Rectal smooth muscle tissue (tissue), 1 donor: ENCODE data around the gene CHST9.
"Not testable (repeated sequence)": the region's sequence is repeated elsewhere in the genome, so short reads cannot be mapped to it uniquely, and the experiment has no call there.

Experiments
- H3K27ac ChIP-seq: one replicate; pipeline ENCODE4 v1.7.0; 2013; ENCODE audit warnings: low read depth, low read length, inconsistent platforms
- H3K27me3 ChIP-seq: one replicate; pipeline ENCODE4 v1.7.0; 2013; ENCODE audit warnings: low read length; ENCODE audit not compliant: control insufficient read depth, insufficient read depth
- H3K36me3 ChIP-seq: one replicate; pipeline ENCODE4 v1.7.0; 2013; ENCODE audit warnings: low read length; ENCODE audit not compliant: control insufficient read depth, insufficient read depth
- H3K4me1 ChIP-seq: one replicate; pipeline ENCODE4 v1.7.0; 2013; ENCODE audit warnings: low read length; ENCODE audit not compliant: control insufficient read depth, insufficient read depth
- H3K4me3 ChIP-seq: one replicate; pipeline ENCODE4 v1.7.0; 2013; ENCODE audit warnings: low read length
- H3K9ac ChIP-seq: one replicate; pipeline ENCODE4 v1.7.0; 2013; ENCODE audit warnings: low read length

The CHST9 gene

DNA sequence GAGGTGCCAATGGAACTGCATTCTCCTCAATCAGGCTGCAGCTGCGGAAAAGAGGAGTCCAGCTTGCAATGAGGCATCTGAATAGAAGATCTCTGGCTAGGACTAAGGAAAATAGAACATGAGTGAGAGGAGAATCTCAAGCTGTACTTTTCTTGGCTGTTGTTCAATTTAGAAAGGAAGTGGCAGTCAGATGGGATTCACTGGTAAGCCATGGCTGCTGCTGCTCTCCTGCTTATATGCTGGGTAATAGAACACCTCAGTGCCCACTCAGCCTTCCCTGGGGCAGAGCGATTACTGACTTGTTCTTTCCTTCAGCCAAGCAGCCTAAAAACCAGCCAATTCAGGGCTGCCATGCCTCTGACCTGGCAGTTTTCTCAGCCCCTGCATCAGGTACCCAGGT lies 17.6 kb upstream of the CHST9 start:
- Histone ChIP-seq H3K4me1 (no peaks in the 10 kb centered on the region), H3K9ac (no peak overlapping the region), H3K27me3 (no peaks in the 10 kb centered on the region), H3K4me3 (no peak overlapping the region), H3K36me3 (no peaks in the 10 kb centered on the region), H3K27ac (no peak overlapping the region)

DNA sequence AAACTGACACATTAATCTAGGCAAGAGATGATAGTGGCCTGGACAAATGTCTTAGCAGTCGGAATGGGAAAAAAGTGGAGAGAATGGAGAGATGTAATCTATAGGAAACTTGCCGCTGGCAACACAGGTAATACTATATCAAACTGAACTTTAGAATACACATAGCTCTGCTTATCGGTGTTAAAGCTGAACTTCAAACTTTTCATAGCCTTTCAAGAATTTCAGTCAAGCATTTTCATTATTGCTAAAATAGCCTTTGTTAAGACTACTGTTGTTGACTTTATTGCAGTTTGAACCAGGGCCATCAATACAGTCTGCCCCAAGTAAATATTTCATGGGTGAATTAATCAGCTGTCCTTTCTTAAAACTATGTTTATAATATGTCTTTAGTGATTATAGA lies 12.9 kb upstream of the CHST9 start:
- H3K27me3 ChIP-seq, result no peaks in the 10 kb centered on the region
- no peak overlapping the region for H3K27ac ChIP-seq
- no peak overlapping the region for H3K4me3 ChIP-seq
- H3K36me3 ChIP-seq, result no peaks in the 10 kb centered on the region
- no peak overlapping the region for H3K9ac ChIP-seq
- no peaks in the 10 kb centered on the region for H3K4me1 ChIP-seq

DNA sequence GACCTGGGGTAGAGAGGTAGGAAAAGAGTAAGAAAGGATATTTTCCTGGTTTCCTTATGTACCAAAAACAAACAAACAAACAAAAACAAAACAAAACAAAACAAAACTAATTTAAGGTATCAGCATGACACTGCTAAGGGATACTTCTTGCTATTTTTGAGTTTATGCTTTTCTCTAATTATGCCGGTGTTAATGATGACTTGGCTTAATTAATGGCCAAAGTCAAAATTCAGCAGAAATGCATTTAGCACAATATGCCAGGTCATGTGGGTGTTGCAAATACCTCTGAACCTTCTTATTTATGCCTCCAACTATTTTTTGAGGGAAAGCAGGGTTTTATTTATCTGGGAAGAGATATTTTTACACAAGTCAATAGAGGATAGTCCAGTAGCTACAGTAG lies 3.2 kb upstream of the CHST9 start:
- H3K36me3 ChIP-seq, result no peaks in the 10 kb centered on the region
- H3K4me1 ChIP-seq, result no peaks in the 10 kb centered on the region
- H3K27ac ChIP-seq, result no peak overlapping the region
- no peak overlapping the region for H3K4me3 ChIP-seq
- no peaks in the 10 kb centered on the region for H3K27me3 ChIP-seq
- no peak overlapping the region for H3K9ac ChIP-seq

DNA sequence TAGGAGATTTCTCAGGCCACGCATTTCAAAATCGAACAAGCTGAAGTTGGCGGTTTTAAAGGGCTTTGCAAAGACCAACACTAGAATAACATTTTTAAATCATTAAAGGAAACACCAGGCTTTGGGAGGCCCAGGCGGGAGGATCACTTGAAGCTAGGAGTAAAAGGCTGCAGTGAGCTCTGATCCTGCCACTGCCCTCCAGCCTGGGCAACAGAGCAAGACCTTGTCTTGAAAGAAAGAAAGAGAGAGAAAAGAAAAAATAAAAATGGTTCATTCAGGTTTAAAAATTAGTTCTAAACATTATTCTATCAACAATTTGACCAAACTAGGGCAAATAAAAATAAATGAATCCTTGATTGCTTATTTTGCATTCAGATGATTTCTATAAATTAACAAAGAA lies 789 bp upstream of the CHST9 start:
- Histone ChIP-seq H3K4me1 (no peaks in the 10 kb centered on the region), H3K27ac (no peak overlapping the region), H3K36me3 (no peaks in the 10 kb centered on the region), H3K27me3 (no peaks in the 10 kb centered on the region), H3K9ac (no peak overlapping the region), H3K4me3 (no peak overlapping the region)

DNA sequence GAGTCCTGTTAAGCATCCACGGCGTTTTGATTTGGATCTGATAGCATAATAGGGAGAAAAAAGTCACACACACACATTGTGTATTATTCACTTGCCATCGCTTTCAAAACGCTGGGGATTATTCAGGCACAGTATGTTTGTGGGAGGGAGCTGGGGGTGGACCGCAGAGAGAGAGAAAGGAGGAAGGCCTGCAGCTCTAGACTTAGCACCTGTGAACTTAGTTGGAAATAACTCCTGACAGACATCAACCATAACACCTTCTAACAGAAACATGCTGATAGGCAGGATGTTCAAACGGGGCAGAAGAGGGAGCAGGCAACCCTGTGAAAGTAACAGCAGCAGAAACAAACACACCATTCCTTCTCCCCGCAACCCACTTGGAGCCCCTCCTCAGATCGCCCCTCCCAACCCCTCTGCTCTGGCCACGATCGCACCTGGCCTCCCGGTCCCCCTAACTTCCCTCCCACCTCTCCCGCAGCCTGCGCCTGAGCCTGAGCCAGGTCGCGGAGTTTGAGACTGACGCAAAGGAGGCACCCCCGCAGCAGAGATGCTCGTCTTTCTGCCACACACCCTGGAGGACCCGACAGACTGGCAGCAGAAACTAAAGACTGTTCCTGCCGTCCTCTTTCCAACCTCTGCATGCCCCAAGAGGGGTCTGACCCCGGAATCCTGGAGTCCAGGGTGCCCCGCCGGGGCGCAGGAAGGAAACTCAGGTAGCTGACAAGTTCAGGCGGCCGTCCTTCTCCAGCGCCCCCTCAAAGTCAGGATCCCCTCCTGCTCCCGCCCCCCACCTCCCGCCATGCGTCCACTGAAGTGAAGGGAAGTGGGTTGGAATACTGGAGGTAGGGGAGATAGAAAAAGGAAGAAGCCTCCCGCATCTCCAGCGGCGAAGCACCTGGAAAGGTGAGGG lies 738 bp downstream of the CHST9 start:
- no peak overlapping the region for H3K27ac ChIP-seq
- no peaks in the 10 kb centered on the region for H3K36me3 ChIP-seq
- peak overlapping the region; percentile 39 for H3K4me3 ChIP-seq

DNA sequence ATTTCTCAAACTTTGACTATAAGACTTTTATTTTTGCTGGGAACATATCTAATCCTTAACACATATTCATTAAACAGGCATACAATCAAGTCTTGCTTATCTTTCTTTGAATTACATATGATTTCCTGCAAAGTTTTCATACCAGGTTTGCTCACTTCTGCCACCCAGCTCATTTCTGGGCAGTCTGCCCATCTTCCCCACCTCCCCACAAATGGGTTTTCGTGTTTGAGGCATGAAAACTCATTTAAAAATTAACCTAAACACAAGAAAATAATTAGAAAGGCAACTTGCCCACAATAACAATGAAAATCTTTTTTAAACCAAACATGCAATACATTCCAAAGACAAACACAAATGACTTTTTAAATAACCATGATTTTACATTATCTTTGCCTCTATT lies 3.4 kb downstream of the CHST9 start:
- no peaks in the 10 kb centered on the region for H3K27me3 ChIP-seq
- no peak overlapping the region for H3K27ac ChIP-seq
- no peak overlapping the region for H3K9ac ChIP-seq
- H3K36me3 ChIP-seq, result no peaks in the 10 kb centered on the region
- no peak overlapping the region for H3K4me3 ChIP-seq
- H3K4me1 ChIP-seq, result no peaks in the 10 kb centered on the region

More for the DNA sequence above, 738 bp downstream of the CHST9 start:
- Histone ChIP-seq H3K9ac (no peak overlapping the region), H3K4me1 (no peaks in the 10 kb centered on the region), H3K27me3 (no peaks in the 10 kb centered on the region)

DNA sequence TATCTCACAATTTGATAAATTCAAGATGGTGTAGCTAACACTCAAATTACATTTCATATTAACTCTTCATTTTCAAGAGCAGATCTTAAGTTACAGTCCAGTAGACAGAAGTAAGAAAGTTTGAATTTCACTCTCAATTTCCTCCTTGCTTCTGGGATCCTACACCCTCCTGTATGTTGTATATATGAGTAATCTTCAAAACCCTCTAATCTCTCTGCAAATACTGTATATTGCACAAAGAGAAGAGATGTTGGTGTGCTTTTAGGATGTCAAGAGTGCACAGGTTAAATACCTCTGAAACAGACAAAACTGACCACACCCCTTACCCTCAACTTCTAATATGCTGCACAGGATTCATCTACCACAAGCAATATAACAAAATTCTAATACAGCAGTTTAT lies 6.7 kb downstream of the CHST9 start:
- H3K36me3 ChIP-seq, result no peaks in the 10 kb centered on the region

DNA sequence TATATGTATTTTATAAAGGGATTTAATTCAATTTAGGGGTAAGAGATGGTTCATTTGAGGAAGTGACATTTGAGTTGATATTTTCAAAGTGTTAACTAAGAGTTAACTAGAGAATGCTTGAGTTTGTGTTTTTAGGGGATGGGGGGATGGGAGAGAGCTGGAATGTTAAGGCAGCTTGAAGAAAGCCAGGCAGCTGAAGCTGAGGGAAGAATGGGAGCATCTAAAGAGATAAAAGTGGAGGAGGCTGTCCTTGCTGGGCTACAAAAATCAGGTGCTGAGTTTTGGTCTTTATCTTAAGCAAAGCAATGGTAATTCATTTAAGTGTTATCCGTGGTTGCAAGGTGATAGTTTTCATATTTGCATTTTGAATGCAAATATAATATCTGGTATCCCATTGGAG lies 9.2 kb downstream of the CHST9 start:
- H3K4me1 ChIP-seq, result no peaks in the 10 kb centered on the region
- no peak overlapping the region for H3K27ac ChIP-seq
- H3K9ac ChIP-seq, result no peak overlapping the region
- no peaks in the 10 kb centered on the region for H3K36me3 ChIP-seq
- H3K27me3 ChIP-seq, result no peaks in the 10 kb centered on the region
- no peak overlapping the region for H3K4me3 ChIP-seq

More for the DNA sequence above, 6.7 kb downstream of the CHST9 start:
- Histone ChIP-seq H3K9ac (no peak overlapping the region), H3K4me3 (no peak overlapping the region), H3K27me3 (no peaks in the 10 kb centered on the region), H3K4me1 (no peaks in the 10 kb centered on the region), H3K27ac (no peak overlapping the region)

DNA sequence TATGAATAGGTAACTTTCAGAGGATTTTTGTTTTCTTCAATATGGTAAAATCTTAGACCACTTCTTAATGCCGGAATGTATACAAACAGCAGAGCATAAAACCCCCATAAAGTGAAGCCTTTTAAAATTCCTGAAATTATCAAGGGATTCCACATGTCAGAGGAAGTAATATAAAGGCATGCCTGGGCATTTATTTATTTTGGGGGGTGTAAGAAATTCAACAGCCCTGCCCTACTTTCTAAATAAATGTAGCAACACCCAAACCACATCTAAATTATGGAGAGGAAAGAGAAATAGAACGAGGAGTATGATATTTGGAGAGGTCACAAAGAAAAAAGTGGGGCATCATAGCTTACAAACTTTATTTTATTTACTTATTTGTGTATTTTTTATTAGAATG lies 9.9 kb downstream of the CHST9 start:
- Histone ChIP-seq H3K4me3 (no peak overlapping the region), H3K27me3 (no peaks in the 10 kb centered on the region), H3K9ac (no peak overlapping the region), H3K27ac (no peak overlapping the region), H3K36me3 (no peaks in the 10 kb centered on the region), H3K4me1 (no peaks in the 10 kb centered on the region)

DNA sequence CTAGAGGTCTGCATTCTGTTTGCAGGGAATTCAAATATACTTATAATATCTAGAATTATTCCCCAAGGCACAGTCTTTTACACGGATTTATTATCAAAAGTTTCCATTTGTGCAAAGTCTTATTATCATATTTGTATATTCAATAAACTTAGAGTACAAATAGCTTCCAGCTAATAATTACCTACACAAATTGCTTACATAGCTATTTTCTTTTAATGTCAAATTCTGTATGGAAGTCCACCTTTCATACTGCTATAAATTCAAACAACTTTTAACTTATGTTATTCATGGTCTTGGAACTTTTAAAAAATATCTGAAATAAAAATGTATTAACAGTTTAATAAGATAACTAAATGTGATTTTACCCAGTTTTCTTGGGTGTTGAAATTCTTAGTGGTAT lies 13.1 kb downstream of the CHST9 start:
- Histone ChIP-seq H3K36me3 (no peaks in the 10 kb centered on the region), H3K27ac (no peak overlapping the region)

DNA sequence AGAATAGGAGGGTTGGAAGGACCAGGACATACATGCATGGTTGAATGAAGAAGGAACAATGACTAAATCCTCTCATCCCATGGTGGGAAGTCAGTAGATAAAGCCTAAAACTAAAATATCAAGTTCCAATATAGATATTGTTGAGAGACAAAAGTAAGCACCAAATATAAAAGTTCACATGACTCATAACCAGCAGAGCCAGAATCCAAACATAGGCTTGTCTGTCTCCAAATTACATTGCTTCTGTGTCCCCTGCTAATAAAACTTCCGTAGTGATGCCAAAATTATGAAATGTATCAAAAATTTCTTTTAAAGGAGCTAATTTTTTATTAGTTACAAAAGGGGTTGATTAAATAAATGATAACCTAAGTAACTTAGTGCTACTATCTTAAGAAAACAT lies 19.7 kb downstream of the CHST9 start:
- H3K9ac ChIP-seq, result no peak overlapping the region
- H3K36me3 ChIP-seq, result no peaks in the 10 kb centered on the region
- no peaks in the 10 kb centered on the region for H3K27me3 ChIP-seq
- H3K27ac ChIP-seq, result no peak overlapping the region
- no peaks in the 10 kb centered on the region for H3K4me1 ChIP-seq
- no peak overlapping the region for H3K4me3 ChIP-seq

More for the DNA sequence above, 13.1 kb downstream of the CHST9 start:
- Histone ChIP-seq H3K27me3 (no peaks in the 10 kb centered on the region), H3K9ac (no peak overlapping the region), H3K4me1 (no peaks in the 10 kb centered on the region), H3K4me3 (no peak overlapping the region)

DNA sequence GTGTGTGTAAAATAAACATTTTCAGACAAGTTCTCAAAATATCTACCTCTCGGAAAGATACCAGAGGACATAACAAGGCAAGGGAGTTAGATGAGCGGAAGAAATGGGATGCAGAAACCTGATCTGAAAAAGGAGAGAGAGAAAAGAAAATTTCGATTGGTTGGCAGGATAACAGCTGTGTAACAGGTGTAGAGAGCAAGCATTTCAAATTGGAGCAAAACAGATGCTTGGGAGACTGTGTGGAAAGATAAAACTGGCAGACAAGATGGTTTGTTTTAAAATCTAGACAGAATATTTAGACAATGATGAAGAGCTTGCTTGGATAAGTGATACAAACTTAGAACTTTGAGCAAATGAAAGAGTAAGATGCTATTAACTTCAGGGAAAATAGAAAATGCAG lies 20.2 kb downstream of the CHST9 start:
- Histone ChIP-seq H3K4me1 (no peaks in the 10 kb centered on the region), H3K36me3 (no peaks in the 10 kb centered on the region), H3K27me3 (no peaks in the 10 kb centered on the region), H3K4me3 (no peak overlapping the region), H3K27ac (no peak overlapping the region), H3K9ac (no peak overlapping the region)

DNA sequence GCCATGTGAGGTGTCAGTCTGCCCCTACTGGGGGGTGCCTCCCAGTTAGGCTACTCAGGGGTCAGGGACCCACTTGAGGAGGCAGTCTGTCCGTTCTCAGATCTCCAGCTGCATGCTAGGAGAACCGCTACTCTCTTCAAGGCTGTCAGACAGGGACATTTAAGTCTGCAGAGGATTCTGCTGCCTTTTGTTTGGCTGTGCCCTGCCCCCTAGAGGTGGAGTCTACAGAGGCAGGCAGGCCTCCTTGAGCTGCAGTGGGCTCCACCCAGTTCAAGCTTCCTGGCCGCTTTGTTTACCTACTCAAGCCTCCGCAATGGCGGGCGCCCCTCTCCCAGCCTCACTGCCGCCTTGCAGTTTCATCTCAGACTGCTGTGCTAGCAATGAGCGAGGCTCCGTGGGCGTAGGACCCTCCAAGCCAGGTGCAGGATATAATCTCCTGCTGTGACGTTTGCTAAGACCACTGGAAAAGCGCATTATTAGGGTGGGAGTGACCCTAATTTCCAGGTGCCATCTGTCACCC lies 21.9 kb downstream of the CHST9 start:
- H3K4me1 ChIP-seq, H3K36me3 ChIP-seq, H3K27ac ChIP-seq, H3K4me3 ChIP-seq, H3K9ac ChIP-seq, H3K27me3 ChIP-seq: not testable (repeated sequence)
